ENCODE results near the gene HKDC1. TPM values are rescaled to one million over a fixed set of nuclear protein-coding genes. Genes with fewer than 3 reads are reported as not detected.
A peak's percentile ranks its signal among the peaks of the same experiment; 100 is the strongest.

Gene HKDC1
- total RNA-seq, 1 donor from 2014 or later: 2.5 TPM

DNA sequence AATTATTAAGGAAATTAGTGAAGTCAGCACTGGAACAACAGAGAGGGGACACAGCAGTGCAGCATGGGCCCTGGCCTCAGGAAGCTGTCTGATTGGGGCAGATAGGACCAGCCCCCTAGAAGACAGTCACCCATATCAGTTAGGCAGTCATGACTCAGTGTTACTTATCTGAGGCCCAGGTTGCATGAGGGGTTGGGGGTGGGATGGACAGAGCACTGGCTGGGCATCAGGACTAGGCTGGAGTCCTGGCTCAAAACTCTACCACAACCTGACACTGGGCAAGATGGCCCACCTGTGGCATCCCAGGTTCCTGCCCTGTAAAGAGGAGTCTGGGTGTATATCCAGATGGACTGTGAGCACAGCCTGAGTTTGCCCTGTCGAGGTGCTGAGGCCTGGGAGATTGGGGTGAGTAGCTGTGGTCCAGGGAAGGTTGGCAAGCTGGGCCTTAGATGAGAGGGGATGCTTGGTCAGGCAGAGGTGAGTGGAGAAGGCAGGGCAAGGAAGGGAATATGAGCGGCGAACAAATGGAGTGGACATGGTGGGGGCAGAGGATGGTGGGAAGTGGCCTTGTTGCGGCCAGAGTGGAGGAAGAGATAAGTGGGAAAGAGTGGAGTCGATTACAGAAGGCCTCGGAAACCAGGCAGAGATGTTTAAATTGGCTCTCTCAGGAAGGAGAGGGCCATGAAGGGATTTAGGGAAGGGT is 95.6 kb downstream of the HKDC1 start:
- peak overlapping the region; percentile 95 for H3K27ac ChIP-seq
- H3K36me3 ChIP-seq: no peaks in the 10 kb centered on the region
- TF ChIP-seq, protein P1, sequence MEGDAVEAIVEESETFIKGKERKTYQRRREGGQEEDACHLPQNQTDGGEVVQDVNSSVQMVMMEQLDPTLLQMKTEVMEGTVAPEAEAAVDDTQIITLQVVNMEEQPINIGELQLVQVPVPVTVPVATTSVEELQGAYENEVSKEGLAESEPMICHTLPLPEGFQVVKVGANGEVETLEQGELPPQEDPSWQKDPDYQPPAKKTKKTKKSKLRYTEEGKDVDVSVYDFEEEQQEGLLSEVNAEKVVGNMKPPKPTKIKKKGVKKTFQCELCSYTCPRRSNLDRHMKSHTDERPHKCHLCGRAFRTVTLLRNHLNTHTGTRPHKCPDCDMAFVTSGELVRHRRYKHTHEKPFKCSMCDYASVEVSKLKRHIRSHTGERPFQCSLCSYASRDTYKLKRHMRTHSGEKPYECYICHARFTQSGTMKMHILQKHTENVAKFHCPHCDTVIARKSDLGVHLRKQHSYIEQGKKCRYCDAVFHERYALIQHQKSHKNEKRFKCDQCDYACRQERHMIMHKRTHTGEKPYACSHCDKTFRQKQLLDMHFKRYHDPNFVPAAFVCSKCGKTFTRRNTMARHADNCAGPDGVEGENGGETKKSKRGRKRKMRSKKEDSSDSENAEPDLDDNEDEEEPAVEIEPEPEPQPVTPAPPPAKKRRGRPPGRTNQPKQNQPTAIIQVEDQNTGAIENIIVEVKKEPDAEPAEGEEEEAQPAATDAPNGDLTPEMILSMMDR (IDR thresholded peaks at IDR 0.05): no peak
- no peak for TF ChIP-seq POLR2A (IDR thresholded peaks at IDR 0.05)
- no peak for TF ChIP-seq POLR2AphosphoS5 (IDR thresholded peaks at IDR 0.05; ENCODE audit: insufficient read depth in 1 of 2, low read depth in 1 of 2)
- no peak for DNase-seq (ENCODE audit: extremely low spot score in 2 of 2)
- H3K4me1 ChIP-seq: peaks cover 25% of the 10 kb centered on the region
- no peak overlapping the region for H3K4me3 ChIP-seq
- no peaks in the 10 kb centered on the region for H3K9me3 ChIP-seq
- H3K27me3 ChIP-seq: no peaks in the 10 kb centered on the region
- intact Hi-C loops (cut with DNase I): loop anchor here (5.0 kb wide), 1 partner anchor 62 kb away; no protein-coding TSS in a partner anchor

DNA sequence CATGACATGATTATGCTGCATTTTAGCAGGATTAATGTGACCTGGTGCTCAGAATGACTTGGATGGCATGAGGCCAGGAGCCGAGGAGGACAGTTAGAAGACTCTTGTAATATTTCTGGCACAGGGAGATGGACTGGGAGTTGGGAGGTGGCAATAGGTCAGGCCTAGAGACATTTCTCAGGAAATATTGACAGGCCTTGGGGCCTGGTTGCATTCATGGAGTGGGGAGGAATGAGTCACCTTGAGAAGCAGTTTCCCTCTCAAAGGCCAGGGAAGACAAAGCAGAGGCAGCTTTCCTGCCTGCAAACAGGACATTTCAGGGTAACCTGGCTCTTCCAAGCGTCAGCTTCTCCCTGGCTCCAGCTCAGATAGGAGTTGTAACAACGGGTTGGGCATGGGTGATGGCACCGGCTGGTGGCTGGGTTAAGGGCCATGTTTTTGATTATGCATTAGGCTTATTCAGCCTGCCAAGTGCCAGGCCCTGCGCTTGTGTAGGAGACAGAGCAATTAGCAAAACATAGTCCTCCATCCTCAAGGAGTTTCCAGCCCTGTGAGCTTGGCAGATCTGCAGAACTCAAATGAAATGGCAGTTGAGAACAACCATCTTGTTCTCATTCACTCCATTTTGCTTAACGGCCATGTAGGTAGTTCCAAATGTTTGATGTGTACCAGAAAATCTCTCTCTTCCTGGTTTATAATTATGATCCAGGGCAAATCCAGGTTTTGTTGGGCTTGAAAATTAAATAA is 96.4 kb downstream of the HKDC1 start:
- intact Hi-C loops (cut with DNase I): loop anchor here (5.0 kb wide), 1 partner anchor 61 kb away; no protein-coding TSS in a partner anchor
- TF ChIP-seq POLR2AphosphoS5 (IDR thresholded peaks at IDR 0.05; ENCODE audit: insufficient read depth in 1 of 2, low read depth in 1 of 2) (no peak), POLR2A (IDR thresholded peaks at IDR 0.05) (no peak)
- TF ChIP-seq, protein P1 (IDR thresholded peaks at IDR 0.05): no peak
- Histone ChIP-seq H3K36me3 (no peaks in the 10 kb centered on the region), H3K9me3 (no peaks in the 10 kb centered on the region), H3K4me3 (no peak overlapping the region), H3K27ac (peak overlapping the region; percentile 95), H3K4me1 (peaks cover 32% of the 10 kb centered on the region), H3K27me3 (no peaks in the 10 kb centered on the region)
- DNase-seq (ENCODE audit: extremely low spot score in 2 of 2): peak in 1 of 2 donors; percentile 91

Other genes starting within 250 kb of the HKDC1 start
- 25.8 TPM for gene KIFBP, start 231.5 kb upstream of the HKDC1 start, total RNA-seq
- 117 TPM for gene SRGN, start 132.2 kb upstream of the HKDC1 start, total RNA-seq
- 33.6 TPM for gene VPS26A, start 96.2 kb upstream of the HKDC1 start, total RNA-seq
- gene SUPV3L1, start 40.1 kb upstream of the HKDC1 start, total RNA-seq: 27.5 TPM
- 106 TPM for gene HK1, start 58.2 kb downstream of the HKDC1 start, total RNA-seq
- 6.1 TPM for gene TACR2, start 196.6 kb downstream of the HKDC1 start, total RNA-seq
- gene TSPAN15, start 231.1 kb downstream of the HKDC1 start, total RNA-seq: 26.5 TPM

Measured in vagina (tissue), 2 donors.